Measurements from ENCODE around the gene EPHA8.

The EPHA8 gene

GRCh38 chr1:22612671-22613571, 49.6 kb downstream of the EPHA8 start:
- no peak overlapping the region for H3K4me3 ChIP-seq (ENCODE audit: low read length)
- no peak for DNase-seq (ENCODE audit: low read depth)
- no peak for TF ChIP-seq CTCF (conservative IDR thresholded peaks at IDR 0.05; ENCODE audit: low read length)

- DNase-seq (ENCODE audit: low read depth), result no peak
- no peak for TF ChIP-seq CTCF (conservative IDR thresholded peaks at IDR 0.05; ENCODE audit: low read length)
- no peak overlapping the region for H3K4me3 ChIP-seq (ENCODE audit: low read length)
These were observed 50.3 kb downstream of the EPHA8 start for GRCh38 chr1:22613572-22613918.

- DNase-seq (ENCODE audit: low read depth), result no peak
- TF ChIP-seq CTCF (conservative IDR thresholded peaks at IDR 0.05; ENCODE audit: low read length), result no peak
- H3K4me3 ChIP-seq (ENCODE audit: low read length), result no peak overlapping the region
These were observed 50.7 kb downstream of the EPHA8 start for GRCh38 chr1:22613951-22614350.

GRCh38 chr1:22615886-22616285, 52.6 kb downstream of the EPHA8 start:
- no peak for TF ChIP-seq CTCF (conservative IDR thresholded peaks at IDR 0.05; ENCODE audit: low read length)
- H3K4me3 ChIP-seq (ENCODE audit: low read length), result no peak overlapping the region
- no peak for DNase-seq (ENCODE audit: low read depth)

GRCh38 chr1:22616571-22616970, 53.3 kb downstream of the EPHA8 start:
- no peak for DNase-seq (ENCODE audit: low read depth)
- no peak overlapping the region for H3K4me3 ChIP-seq (ENCODE audit: low read length)

GRCh38 chr1:22618056-22618455, 54.8 kb downstream of the EPHA8 start:
- no peak for DNase-seq (ENCODE audit: low read depth)
- no peak for TF ChIP-seq CTCF (conservative IDR thresholded peaks at IDR 0.05; ENCODE audit: low read length)
- no peak overlapping the region for H3K4me3 ChIP-seq (ENCODE audit: low read length)

More at GRCh38 chr1:22616571-22616970, 53.3 kb downstream of the EPHA8 start:
- no peak for TF ChIP-seq CTCF (conservative IDR thresholded peaks at IDR 0.05; ENCODE audit: low read length)

GRCh38 chr1:22619252-22619651, 56.0 kb downstream of the EPHA8 start:
- TF ChIP-seq CTCF (conservative IDR thresholded peaks at IDR 0.05; ENCODE audit: low read length), result no peak
- DNase-seq (ENCODE audit: low read depth), result no peak
- H3K4me3 ChIP-seq (ENCODE audit: low read length), result no peak overlapping the region
